Stomach smooth muscle (tissue), 2 donors: ENCODE results near the gene USF3.
A peak's percentile ranks its signal among the peaks of the same experiment; 100 is the strongest.

Experiments used
- H3K27ac ChIP-seq: one replicate; pipeline ENCODE4 v1.7.0; 2013; ENCODE audit warnings: mild to moderate bottlenecking, low read length, inconsistent platforms
- H3K27me3 ChIP-seq, 2 donors: one replicate each; pipeline ENCODE4 v1.7.0; 2013; ENCODE audit warnings: low read length in 2 of 2; ENCODE audit not compliant: insufficient read depth in 2 of 2, control insufficient read depth in 1 of 2
- H3K36me3 ChIP-seq, 2 donors: one replicate each; pipeline ENCODE4 v1.7.0; 2013; ENCODE audit warnings: low read length in 2 of 2; ENCODE audit not compliant: control insufficient read depth in 2 of 2, insufficient read depth in 2 of 2
- H3K4me1 ChIP-seq: one replicate; pipeline ENCODE4 v1.7.0; 2013; ENCODE audit warnings: low read length; ENCODE audit not compliant: control insufficient read depth, insufficient read depth
- H3K4me3 ChIP-seq, 2 donors: one replicate each; pipeline ENCODE4 v1.7.0; 2013; ENCODE audit warnings: low read length in 2 of 2
- H3K9ac ChIP-seq, 2 donors: one replicate each; pipeline ENCODE4 v1.7.0; 2013; ENCODE audit warnings: low read length in 2 of 2, mild to moderate bottlenecking in 1 of 2
- H3K9me3 ChIP-seq, 2 donors: one replicate each; pipeline ENCODE4 v1.7.0; 2013; ENCODE audit warnings: low read length in 2 of 2; ENCODE audit not compliant: control insufficient read depth in 2 of 2
- donor health status: healthy.
- donor health status: Pancreatic carcinoma.

Gene USF3

DNA sequence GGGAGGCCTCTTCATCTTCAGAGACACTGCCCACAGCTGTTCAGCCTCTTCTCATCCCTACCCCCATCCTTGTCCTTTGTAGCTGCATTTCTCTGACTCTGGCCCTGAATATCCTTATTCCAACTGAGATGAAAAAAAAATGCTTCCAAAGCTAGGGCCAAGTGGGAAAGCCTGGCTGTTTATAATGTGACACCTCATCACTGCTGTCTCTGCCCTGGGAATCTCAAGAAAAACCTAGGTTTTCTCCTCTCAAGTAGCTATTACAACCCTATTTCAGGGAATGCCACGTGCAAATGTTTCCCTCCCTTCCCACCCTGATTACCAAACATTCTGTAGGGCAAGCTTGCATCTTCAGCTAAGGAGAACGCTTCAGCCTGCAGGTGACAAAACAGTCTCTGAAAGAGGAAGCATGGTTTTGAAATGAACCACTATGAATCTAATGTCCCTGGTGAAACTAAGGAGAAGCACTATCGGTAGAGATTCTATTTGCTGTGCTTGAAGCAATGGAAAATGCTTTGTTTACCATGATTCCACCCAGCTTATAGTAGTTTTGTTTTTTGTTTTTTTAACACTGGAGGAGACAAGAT, 65.4 kb downstream of the USF3 start:
- H3K27ac ChIP-seq: peak overlapping the region; percentile 75
- no peaks in the 10 kb centered on the region for H3K36me3 ChIP-seq
- H3K4me3 ChIP-seq: no peak overlapping the region
- H3K4me1 ChIP-seq: peaks cover 24% of the 10 kb centered on the region
- H3K9me3 ChIP-seq: no peaks in the 10 kb centered on the region
- no peak overlapping the region for H3K9ac ChIP-seq
- H3K27me3 ChIP-seq: no peaks in the 10 kb centered on the region

GRCh38 chr3:113629584-113630421, 66.6 kb downstream of the USF3 start:
- peak overlapping the region; percentile 32 to 55 for H3K4me3 ChIP-seq

GRCh38 chr3:113628788-113629187, 67.7 kb downstream of the USF3 start:
- Histone ChIP-seq H3K4me1 (peaks cover 24% of the 10 kb centered on the region), H3K9ac (no peak overlapping the region), H3K36me3 (no peaks in the 10 kb centered on the region), H3K9me3 (no peaks in the 10 kb centered on the region), H3K27me3 (no peaks in the 10 kb centered on the region), H3K4me3 (no peak overlapping the region), H3K27ac (peak overlapping the region; percentile 37)

More at GRCh38 chr3:113629584-113630421, 66.6 kb downstream of the USF3 start:
- H3K9me3 ChIP-seq: no peaks in the 10 kb centered on the region
- H3K9ac ChIP-seq: peak overlapping the region; percentile 39 to 47
- H3K4me1 ChIP-seq: peaks cover 24% of the 10 kb centered on the region
- H3K36me3 ChIP-seq: no peaks in the 10 kb centered on the region
- no peaks in the 10 kb centered on the region for H3K27me3 ChIP-seq
- H3K27ac ChIP-seq: peak overlapping the region; percentile 75

- Histone ChIP-seq H3K27me3 (no peaks in the 10 kb centered on the region), H3K27ac (peak overlapping the region; percentile 37), H3K4me1 (peaks cover 24% of the 10 kb centered on the region), H3K4me3 (no peak overlapping the region), H3K9me3 (no peaks in the 10 kb centered on the region), H3K36me3 (no peaks in the 10 kb centered on the region), H3K9ac (peak overlapping the region in 1 of 2 donors; percentile 42)
Measured at GRCh38 chr3:113628316-113628715, 68.1 kb downstream of the USF3 start.

- H3K4me3 ChIP-seq: peak overlapping the region; percentile 32 to 54
- H3K36me3 ChIP-seq: no peaks in the 10 kb centered on the region
- no peaks in the 10 kb centered on the region for H3K9me3 ChIP-seq
- H3K27ac ChIP-seq: no peak overlapping the region
- peak overlapping the region in 1 of 2 donors; percentile 69 for H3K9ac ChIP-seq
- no peaks in the 10 kb centered on the region for H3K27me3 ChIP-seq
- H3K4me1 ChIP-seq: peaks cover 24% of the 10 kb centered on the region
Measured at GRCh38 chr3:113626503-113627371, 69.7 kb downstream of the USF3 start.

- no peaks in the 10 kb centered on the region for H3K36me3 ChIP-seq
- no peaks in the 10 kb centered on the region for H3K9me3 ChIP-seq
- H3K9ac ChIP-seq: no peak overlapping the region
- H3K27ac ChIP-seq: no peak overlapping the region
- no peak overlapping the region for H3K4me3 ChIP-seq
- H3K4me1 ChIP-seq: peaks cover 24% of the 10 kb centered on the region
- no peaks in the 10 kb centered on the region for H3K27me3 ChIP-seq
Measured at GRCh38 chr3:113625834-113626233, 70.6 kb downstream of the USF3 start.

- no peak overlapping the region for H3K27ac ChIP-seq
- no peaks in the 10 kb centered on the region for H3K9me3 ChIP-seq
- H3K36me3 ChIP-seq: no peaks in the 10 kb centered on the region
- peaks cover 11% of the 10 kb centered on the region for H3K4me1 ChIP-seq
- H3K27me3 ChIP-seq: no peaks in the 10 kb centered on the region
- no peak overlapping the region for H3K4me3 ChIP-seq
- H3K9ac ChIP-seq: no peak overlapping the region
Measured at GRCh38 chr3:113623811-113624210, 72.6 kb downstream of the USF3 start.

DNA sequence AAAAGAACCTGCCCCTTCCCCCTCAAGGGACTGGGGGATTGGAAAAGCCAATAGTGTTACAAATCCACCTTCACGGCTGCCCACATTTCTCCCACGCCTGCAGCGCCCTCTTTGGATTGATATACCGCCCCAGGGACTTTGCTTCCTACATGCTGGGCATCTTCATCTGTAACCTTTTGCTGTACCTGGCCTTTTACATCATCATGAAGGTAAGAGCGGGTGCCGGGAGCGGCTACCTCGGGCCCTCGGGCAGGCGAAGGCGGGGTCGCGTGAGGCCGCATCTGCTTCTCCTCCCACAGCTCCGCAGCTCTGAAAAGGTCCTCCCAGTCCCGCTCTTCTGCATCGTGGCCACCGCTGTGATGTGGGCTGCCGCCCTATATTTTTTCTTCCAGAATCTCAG, 73.1 kb downstream of the USF3 start:
- no peaks in the 10 kb centered on the region for H3K27me3 ChIP-seq
- H3K27ac ChIP-seq: no peak overlapping the region
- no peak overlapping the region for H3K9ac ChIP-seq
- H3K4me1 ChIP-seq: peaks cover 8% of the 10 kb centered on the region
- no peak overlapping the region for H3K4me3 ChIP-seq
- H3K9me3 ChIP-seq: no peaks in the 10 kb centered on the region
- H3K36me3 ChIP-seq: no peaks in the 10 kb centered on the region

GRCh38 chr3:113620091-113620490, 76.4 kb downstream of the USF3 start:
- Histone ChIP-seq H3K27me3 (no peaks in the 10 kb centered on the region), H3K9ac (no peak overlapping the region), H3K9me3 (no peaks in the 10 kb centered on the region)

GRCh38 chr3:113617726-113618125, 78.7 kb downstream of the USF3 start:
- Histone ChIP-seq H3K27me3 (no peaks in the 10 kb centered on the region), H3K4me1 (peaks cover 6% of the 10 kb centered on the region), H3K27ac (no peak overlapping the region), H3K9ac (no peak overlapping the region), H3K36me3 (no peaks in the 10 kb centered on the region), H3K4me3 (no peak overlapping the region), H3K9me3 (no peaks in the 10 kb centered on the region)

More at GRCh38 chr3:113620091-113620490, 76.4 kb downstream of the USF3 start:
- H3K4me1 ChIP-seq: peaks cover 6% of the 10 kb centered on the region
- H3K27ac ChIP-seq: no peak overlapping the region
- no peak overlapping the region for H3K4me3 ChIP-seq
- no peaks in the 10 kb centered on the region for H3K36me3 ChIP-seq
